Measurements from ENCODE around the gene KIAA0232. TPM values are rescaled to one million over a fixed set of nuclear protein-coding genes. Genes with fewer than 3 reads are reported as not detected.

The KIAA0232 gene
- total RNA-seq, 1 experiment from 2014 or later: 10.9 TPM

DNA sequence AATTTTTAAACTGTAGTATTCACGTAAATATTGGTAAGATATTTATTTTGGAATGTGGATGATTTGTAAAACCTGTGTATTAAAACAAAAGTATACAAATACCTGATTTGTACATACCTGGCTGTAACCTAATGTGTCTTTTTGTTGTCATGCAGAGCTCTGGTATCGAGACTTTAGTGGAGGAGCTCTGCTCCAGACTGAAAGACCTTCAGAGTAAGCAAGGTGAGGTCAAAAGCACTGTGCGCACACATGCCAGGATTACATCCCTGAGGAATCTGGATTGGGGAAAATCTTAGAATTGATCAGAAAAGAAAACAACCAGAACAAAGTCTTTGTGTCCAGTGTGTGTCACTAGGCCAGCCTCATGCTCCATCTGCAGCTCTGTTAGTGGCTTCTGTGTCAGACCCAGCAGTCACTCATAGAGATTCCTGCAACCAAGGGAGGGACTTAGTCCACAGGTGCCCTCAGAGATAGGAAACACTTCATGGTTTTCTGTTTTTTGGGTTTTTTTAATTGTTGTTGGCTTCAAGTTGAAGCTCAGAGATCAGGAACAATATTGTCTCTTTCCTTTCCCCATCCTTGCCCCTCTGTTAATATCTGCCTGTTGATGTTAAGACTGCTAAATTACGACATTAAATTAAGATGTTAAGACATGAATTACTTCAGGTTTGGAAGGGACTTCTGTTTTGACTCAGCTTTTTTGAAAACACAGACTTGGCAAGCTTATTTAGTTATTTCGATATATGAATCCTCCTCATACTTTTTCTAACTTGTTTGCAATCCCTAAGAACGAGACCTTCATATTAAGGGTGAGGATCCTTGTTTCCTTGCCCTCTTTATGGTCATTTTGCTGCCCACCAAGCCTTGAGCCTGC is 74.7 kb downstream of the KIAA0232 start:
- H4K20me1 ChIP-seq (ENCODE audit: insufficient read depth, low read depth, low read length): no peaks in the 10 kb centered on the region
- H3K79me2 ChIP-seq (ENCODE audit: low read length): peaks cover 34% of the 10 kb centered on the region
- no peaks in the 10 kb centered on the region for H3K27me3 ChIP-seq (ENCODE audit: low read length)
- H3K9me2 ChIP-seq (replicated peaks; ENCODE audit: insufficient read depth, low read length): no peaks in the 10 kb centered on the region
- no peak overlapping the region for H3K9ac ChIP-seq (ENCODE audit: low read length)
- H3K4me2 ChIP-seq (ENCODE audit: low read depth, low read length, poor library complexity, severe bottlenecking): no peak overlapping the region
- no peak overlapping the region for H3K27ac ChIP-seq (ENCODE audit: low read length)
- peaks cover 35% of the 10 kb centered on the region; the same call in 1 of the 2 replicates for H3K36me3 ChIP-seq (ENCODE audit: insufficient read depth, low read length)
- no peak overlapping the region for H3K4me3 ChIP-seq (ENCODE audit: low read length)
- no peak overlapping the region for H2AFZ ChIP-seq (ENCODE audit: low read length)
- H3K4me1 ChIP-seq (ENCODE audit: low read length): peaks cover 6% of the 10 kb centered on the region
- peaks cover 9% of the 10 kb centered on the region for H3K9me3 ChIP-seq (ENCODE audit: low read length)
- DNase-seq: no peak

DNA sequence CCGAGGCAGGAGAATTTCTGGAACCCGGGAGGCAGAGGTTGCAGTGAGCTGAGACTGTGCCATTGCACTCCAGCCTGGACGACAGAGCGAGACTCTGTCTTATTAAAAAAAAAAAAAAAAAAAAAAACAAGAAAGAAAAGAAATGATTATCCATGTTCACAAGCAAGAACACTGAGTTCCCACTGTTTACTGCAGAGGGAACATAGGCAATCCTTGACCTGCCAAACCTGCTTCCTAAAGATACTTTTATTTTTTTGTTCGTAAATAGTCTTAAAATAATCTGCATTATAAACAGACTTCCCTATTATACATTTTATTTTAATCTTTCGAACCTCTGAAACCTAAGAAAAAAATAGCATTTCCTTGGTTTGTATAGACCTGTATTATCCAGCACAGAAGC is 76.5 kb downstream of the KIAA0232 start:
- no peak overlapping the region for H3K27ac ChIP-seq (ENCODE audit: low read length)
- H3K9me2 ChIP-seq (replicated peaks; ENCODE audit: insufficient read depth, low read length): no peaks in the 10 kb centered on the region
- H3K27me3 ChIP-seq (ENCODE audit: low read length): no peaks in the 10 kb centered on the region
- no peaks in the 10 kb centered on the region for H3K9me3 ChIP-seq (ENCODE audit: low read length)
- H3K4me3 ChIP-seq (ENCODE audit: low read length): no peak overlapping the region
- H3K4me1 ChIP-seq (ENCODE audit: low read length): peaks cover 6% of the 10 kb centered on the region
- DNase-seq: no peak
- peaks cover 29% of the 10 kb centered on the region for H3K79me2 ChIP-seq (ENCODE audit: low read length)
- peaks cover 24% of the 10 kb centered on the region; the same call in 1 of the 2 replicates for H3K36me3 ChIP-seq (ENCODE audit: insufficient read depth, low read length)
- H2AFZ ChIP-seq (ENCODE audit: low read length): no peak overlapping the region
- H3K9ac ChIP-seq (ENCODE audit: low read length): no peak overlapping the region
- no peak overlapping the region for H3K4me2 ChIP-seq (ENCODE audit: low read depth, low read length, poor library complexity, severe bottlenecking)
- no peaks in the 10 kb centered on the region for H4K20me1 ChIP-seq (ENCODE audit: insufficient read depth, low read depth, low read length)

DNA sequence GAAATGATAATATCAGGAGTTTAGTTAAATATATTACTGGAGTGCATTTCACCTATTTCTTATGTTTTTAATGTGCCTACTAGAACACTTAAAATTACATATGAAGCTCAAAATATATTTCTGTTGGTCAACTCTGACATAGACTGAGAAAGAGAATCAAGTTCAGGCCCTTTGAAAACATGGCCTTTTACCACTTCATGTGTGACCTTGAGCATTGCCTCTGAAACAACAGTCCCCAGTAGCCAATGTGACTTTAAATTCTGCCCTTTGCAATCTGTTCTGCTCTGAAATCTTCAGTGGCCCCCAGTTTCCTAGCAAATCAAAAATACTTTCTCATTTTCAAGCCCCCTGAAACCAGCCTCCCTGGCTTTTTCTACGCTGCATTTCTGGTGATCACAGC is 77.0 kb downstream of the KIAA0232 start:
- H3K9ac ChIP-seq (ENCODE audit: low read length): no peak overlapping the region

DNA sequence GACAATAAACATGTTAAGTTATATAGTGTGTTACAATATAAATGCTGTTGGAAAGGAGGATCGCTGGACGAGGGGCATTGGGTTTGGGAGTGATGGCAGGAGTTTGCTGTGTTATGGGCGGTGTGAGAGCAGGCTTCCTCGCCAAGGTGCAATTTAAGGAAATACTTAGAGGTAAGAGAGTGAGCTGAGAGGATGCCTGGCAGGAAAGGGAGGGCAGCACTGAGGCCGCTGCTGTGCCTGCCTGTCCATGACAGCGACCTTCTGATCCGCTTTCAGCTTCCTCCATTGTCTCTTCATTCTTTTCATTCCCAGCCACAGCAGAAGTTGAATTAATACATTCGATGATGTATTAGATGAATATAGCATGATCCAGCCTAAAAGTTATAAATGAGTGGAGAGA is 85.9 kb downstream of the KIAA0232 start:
- no peak overlapping the region for H3K4me2 ChIP-seq (ENCODE audit: low read depth, low read length, poor library complexity, severe bottlenecking)
- H4K20me1 ChIP-seq (ENCODE audit: insufficient read depth, low read depth, low read length): no peaks in the 10 kb centered on the region
- H3K27ac ChIP-seq (ENCODE audit: low read length): no peak overlapping the region
- H2AFZ ChIP-seq (ENCODE audit: low read length): no peak overlapping the region
- H3K9ac ChIP-seq (ENCODE audit: low read length): no peak overlapping the region
- no peak for DNase-seq
- no peak overlapping the region for H3K4me3 ChIP-seq (ENCODE audit: low read length)
- peaks cover 23% of the 10 kb centered on the region for H3K4me1 ChIP-seq (ENCODE audit: low read length)
- H3K36me3 ChIP-seq (ENCODE audit: insufficient read depth, low read length): peaks cover 5% of the 10 kb centered on the region; the same call in 1 of the 2 replicates
- no peaks in the 10 kb centered on the region for H3K9me3 ChIP-seq (ENCODE audit: low read length)
- H3K79me2 ChIP-seq (ENCODE audit: low read length): peaks cover 5% of the 10 kb centered on the region; the same call in 1 of the 2 replicates
- no peaks in the 10 kb centered on the region for H3K9me2 ChIP-seq (replicated peaks; ENCODE audit: insufficient read depth, low read length)
- H3K27me3 ChIP-seq (ENCODE audit: low read length): no peaks in the 10 kb centered on the region

More for the DNA sequence above, 77.0 kb downstream of the KIAA0232 start:
- Histone ChIP-seq H3K27ac (ENCODE audit: low read length) (no peak overlapping the region), H4K20me1 (ENCODE audit: insufficient read depth, low read depth, low read length) (no peaks in the 10 kb centered on the region), H3K79me2 (ENCODE audit: low read length) (peaks cover 24% of the 10 kb centered on the region), H3K9me3 (ENCODE audit: low read length) (no peaks in the 10 kb centered on the region), H3K4me3 (ENCODE audit: low read length) (no peak overlapping the region), H3K9me2 (replicated peaks; ENCODE audit: insufficient read depth, low read length) (no peaks in the 10 kb centered on the region), H3K4me2 (ENCODE audit: low read depth, low read length, poor library complexity, severe bottlenecking) (no peak overlapping the region), H3K27me3 (ENCODE audit: low read length) (no peaks in the 10 kb centered on the region), H3K36me3 (ENCODE audit: insufficient read depth, low read length) (peaks cover 24% of the 10 kb centered on the region; the same call in 1 of the 2 replicates), H3K4me1 (ENCODE audit: low read length) (peaks cover 6% of the 10 kb centered on the region), H2AFZ (ENCODE audit: low read length) (no peak overlapping the region)
- no peak for DNase-seq

DNA sequence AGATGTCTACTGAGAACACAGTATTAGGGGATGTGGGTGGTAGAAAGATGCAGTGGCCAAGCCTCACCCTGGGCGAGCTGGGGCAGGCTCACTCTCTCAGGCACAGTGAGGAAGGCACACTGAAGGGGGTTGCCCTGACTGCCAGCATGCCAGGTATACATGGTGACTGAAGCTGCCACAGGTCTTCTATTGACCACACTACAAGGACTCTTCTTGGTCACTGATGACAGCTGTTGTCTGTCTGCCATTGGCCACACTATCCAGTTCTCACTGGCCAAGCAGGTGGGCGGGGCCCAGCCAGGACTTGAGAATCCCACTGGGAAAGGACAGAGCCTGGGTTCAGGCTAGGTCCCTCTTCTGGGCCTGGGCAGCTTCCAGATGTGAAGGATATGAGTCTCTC is 87.4 kb downstream of the KIAA0232 start:
- peaks cover 37% of the 10 kb centered on the region for H3K4me1 ChIP-seq (ENCODE audit: low read length)
- H3K9me2 ChIP-seq (replicated peaks; ENCODE audit: insufficient read depth, low read length): no peaks in the 10 kb centered on the region
- H3K4me2 ChIP-seq (ENCODE audit: low read depth, low read length, poor library complexity, severe bottlenecking): no peak overlapping the region
- H3K4me3 ChIP-seq (ENCODE audit: low read length): no peak overlapping the region
- no peaks in the 10 kb centered on the region for H3K27me3 ChIP-seq (ENCODE audit: low read length)
- H3K9ac ChIP-seq (ENCODE audit: low read length): no peak overlapping the region
- no peaks in the 10 kb centered on the region for H3K9me3 ChIP-seq (ENCODE audit: low read length)
- DNase-seq: no peak
- H3K27ac ChIP-seq (ENCODE audit: low read length): no peak overlapping the region
- H3K36me3 ChIP-seq (ENCODE audit: insufficient read depth, low read length): peaks cover 5% of the 10 kb centered on the region; the same call in 1 of the 2 replicates
- H4K20me1 ChIP-seq (ENCODE audit: insufficient read depth, low read depth, low read length): no peaks in the 10 kb centered on the region
- no peaks in the 10 kb centered on the region for H3K79me2 ChIP-seq (ENCODE audit: low read length)
- H2AFZ ChIP-seq (ENCODE audit: low read length): no peak overlapping the region

DNA sequence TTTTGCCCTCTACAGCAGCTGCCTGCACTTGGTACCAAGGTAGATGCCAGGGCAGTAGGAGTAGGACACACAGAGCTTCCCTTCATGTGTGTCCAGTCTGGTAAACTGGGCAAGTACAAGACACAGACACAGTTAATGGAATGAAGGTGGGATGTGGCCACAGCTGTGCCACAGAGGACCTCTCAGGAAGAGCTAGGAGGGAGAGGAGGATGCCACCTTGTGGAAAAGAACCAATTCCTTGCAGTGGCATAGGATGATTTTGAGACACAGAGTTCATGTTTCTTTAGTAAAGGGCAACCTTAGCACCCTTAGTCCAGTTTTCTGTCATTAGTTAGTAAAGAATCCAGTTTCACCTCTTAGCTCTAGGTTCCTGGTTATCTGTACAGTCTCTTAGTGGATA is 90.8 kb downstream of the KIAA0232 start:
- no peak for DNase-seq
- Histone ChIP-seq H4K20me1 (ENCODE audit: insufficient read depth, low read depth, low read length) (no peaks in the 10 kb centered on the region), H3K9me2 (replicated peaks; ENCODE audit: insufficient read depth, low read length) (no peaks in the 10 kb centered on the region), H3K27ac (ENCODE audit: low read length) (peak overlapping the region; percentile 34), H3K27me3 (ENCODE audit: low read length) (no peaks in the 10 kb centered on the region), H3K4me2 (ENCODE audit: low read depth, low read length, poor library complexity, severe bottlenecking) (no peak overlapping the region), H3K79me2 (ENCODE audit: low read length) (0 out of 2 replicates have a peak, but pooled peaks cover 6% of the 10 kb centered on the region), H3K4me1 (ENCODE audit: low read length) (peaks cover 49% of the 10 kb centered on the region), H2AFZ (ENCODE audit: low read length) (no peak overlapping the region), H3K36me3 (ENCODE audit: insufficient read depth, low read length) (peaks cover 5% of the 10 kb centered on the region; the same call in 1 of the 2 replicates), H3K4me3 (ENCODE audit: low read length) (no peak overlapping the region), H3K9ac (ENCODE audit: low read length) (no peak overlapping the region), H3K9me3 (ENCODE audit: low read length) (no peaks in the 10 kb centered on the region)

DNA sequence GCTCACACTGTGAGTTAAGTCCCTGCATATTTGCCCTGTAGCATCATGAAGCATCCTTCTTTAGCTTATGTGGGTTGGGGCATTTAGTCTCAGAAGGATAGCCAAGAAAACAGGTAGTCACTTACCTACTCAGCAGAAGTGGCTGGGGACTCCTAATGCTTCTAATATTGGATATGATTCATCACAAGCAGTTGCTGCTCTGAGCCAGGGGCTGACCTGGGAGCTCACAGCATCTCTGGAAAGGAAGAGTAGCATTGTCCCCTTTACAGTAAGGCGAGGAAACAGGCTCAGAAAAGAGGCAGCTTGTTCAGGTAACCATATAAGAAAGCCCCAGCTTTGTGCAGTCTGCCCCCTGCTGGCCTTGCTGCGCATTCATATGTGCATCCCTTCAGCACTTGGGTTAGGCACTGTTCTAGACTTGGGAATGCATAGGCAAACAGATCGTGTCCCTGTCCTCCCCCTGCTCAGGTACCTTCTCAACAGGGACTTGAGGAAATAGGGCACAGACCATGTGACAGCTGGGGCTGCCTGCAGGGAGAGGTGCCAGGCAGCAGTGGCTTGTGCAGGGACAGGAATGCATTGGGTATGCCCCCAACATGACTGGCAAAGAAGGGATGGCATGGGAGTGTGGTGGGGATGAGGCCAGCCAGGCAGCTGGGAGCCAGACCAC is 91.4 kb downstream of the KIAA0232 start:
- H2AFZ ChIP-seq (ENCODE audit: low read length): no peak overlapping the region
- peaks cover 5% of the 10 kb centered on the region; the same call in 1 of the 2 replicates for H3K36me3 ChIP-seq (ENCODE audit: insufficient read depth, low read length)
- no peaks in the 10 kb centered on the region for H4K20me1 ChIP-seq (ENCODE audit: insufficient read depth, low read depth, low read length)
- peak; percentile 92 for DNase-seq
- H3K27ac ChIP-seq (ENCODE audit: low read length): peak overlapping the region; percentile 34
- H3K9me3 ChIP-seq (ENCODE audit: low read length): no peaks in the 10 kb centered on the region
- H3K9me2 ChIP-seq (replicated peaks; ENCODE audit: insufficient read depth, low read length): no peaks in the 10 kb centered on the region
- H3K4me3 ChIP-seq (ENCODE audit: low read length): no peak overlapping the region
- no peak overlapping the region for H3K4me2 ChIP-seq (ENCODE audit: low read depth, low read length, poor library complexity, severe bottlenecking)
- H3K4me1 ChIP-seq (ENCODE audit: low read length): peaks cover 49% of the 10 kb centered on the region
- no peak overlapping the region for H3K9ac ChIP-seq (ENCODE audit: low read length)
- H3K27me3 ChIP-seq (ENCODE audit: low read length): no peaks in the 10 kb centered on the region
- 0 out of 2 replicates have a peak, but pooled peaks cover 6% of the 10 kb centered on the region for H3K79me2 ChIP-seq (ENCODE audit: low read length)

DNA sequence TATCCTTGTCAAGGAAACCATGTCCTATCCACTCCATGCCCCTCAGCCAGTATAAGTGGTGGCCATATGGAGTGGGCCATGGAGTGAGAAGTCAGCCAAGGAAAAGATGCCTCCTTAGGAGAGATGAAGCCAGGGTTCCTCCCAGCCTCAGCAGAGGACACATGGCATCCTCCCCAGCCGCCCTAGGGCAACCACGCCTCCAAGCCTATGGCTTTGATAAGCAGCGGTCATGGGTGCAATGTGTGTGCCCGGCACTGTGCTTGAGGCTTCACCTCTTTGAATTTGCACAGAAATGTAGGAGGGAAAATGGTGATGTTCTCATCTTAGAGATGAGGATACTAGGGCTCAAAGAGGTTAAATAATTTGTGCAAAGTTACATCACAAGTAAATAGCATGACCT is 92.5 kb downstream of the KIAA0232 start:
- H3K4me2 ChIP-seq (ENCODE audit: low read depth, low read length, poor library complexity, severe bottlenecking): peak overlapping the region; percentile 30
- peaks cover 49% of the 10 kb centered on the region for H3K4me1 ChIP-seq (ENCODE audit: low read length)
- no peaks in the 10 kb centered on the region for H4K20me1 ChIP-seq (ENCODE audit: insufficient read depth, low read depth, low read length)
- no peak for DNase-seq
- H3K36me3 ChIP-seq (ENCODE audit: insufficient read depth, low read length): peaks cover 5% of the 10 kb centered on the region; the same call in 1 of the 2 replicates
- H3K9me2 ChIP-seq (replicated peaks; ENCODE audit: insufficient read depth, low read length): no peaks in the 10 kb centered on the region
- H3K9ac ChIP-seq (ENCODE audit: low read length): peak overlapping the region; percentile 19; the same call in 1 of the 2 replicates
- no peak overlapping the region for H3K4me3 ChIP-seq (ENCODE audit: low read length)
- no peak overlapping the region for H2AFZ ChIP-seq (ENCODE audit: low read length)
- no peaks in the 10 kb centered on the region for H3K9me3 ChIP-seq (ENCODE audit: low read length)
- peak overlapping the region; percentile 48 for H3K27ac ChIP-seq (ENCODE audit: low read length)
- no peaks in the 10 kb centered on the region for H3K27me3 ChIP-seq (ENCODE audit: low read length)
- 0 out of 2 replicates have a peak, but pooled peaks cover 6% of the 10 kb centered on the region for H3K79me2 ChIP-seq (ENCODE audit: low read length)

Measured in Karpas-422 (cell line).